Measurements from ENCODE around the gene AIFM1. TPM values are rescaled to one million over a fixed set of nuclear protein-coding genes. Genes with fewer than 3 reads are reported as not detected.

The AIFM1 gene
- total RNA-seq, result 13.4 and 17.4 TPM in 2 replicates

GRCh38 chrX:130165703-130166502, at the start of gene AIFM1:
AIFM1 (minus strand) TSS chrX:130165841; CDS start chrX:130165656, 185 bp downstream.

GRCh38 chrX:130171446-130172126, 5.9 kb upstream of the AIFM1 start, which contains the start of gene RAB33A:
RAB33A (plus strand) TSS chrX:130171962; CDS start chrX:130172063, 101 bp downstream.

GRCh38 chrX:130110379-130111219, 55.0 kb downstream of the AIFM1 start, which contains the start of gene ELF4:
ELF4 (minus strand) TSS chrX:130110497; CDS start chrX:130081330, 29,167 bp downstream.

Other genes with a start within 250 kb of the AIFM1 start
- gene BCORL1, start 183.2 kb downstream of the AIFM1 start, total RNA-seq, result 3.2 and 3.3 TPM in 2 replicates
- 28.8 and 31.4 TPM in 2 replicates for gene ELF4, start 55.3 kb downstream of the AIFM1 start, total RNA-seq
- gene RAB33A, start 6.1 kb upstream of the AIFM1 start, total RNA-seq, result 0.10 and 0.65 TPM in 2 replicates
- 7.8 and 10.3 TPM in 2 replicates for gene ZNF280C, start 103.1 kb upstream of the AIFM1 start, total RNA-seq
- 8.0 and 8.5 TPM in 2 replicates for gene SLC25A14, start 174.1 kb upstream of the AIFM1 start, total RNA-seq
- not detected in 2 replicates for gene GPR119, start 219.8 kb upstream of the AIFM1 start, total RNA-seq
- gene RBMX2, start 236.1 kb upstream of the AIFM1 start, total RNA-seq, result 20.9 and 21.9 TPM in 2 replicates